ENCODE measurements around the gene REPIN1. TPM values are rescaled to one million over a fixed set of nuclear protein-coding genes. Genes with fewer than 3 reads are reported as not detected.

REPIN1 gene
- total RNA-seq, 1 donor from 2014 or later = 146 TPM

GRCh38 chr7:150380463-150380862 is 11.8 kb downstream of the REPIN1 start:
- peaks cover 51% of the 10 kb centered on the region for H3K4me1 Mint-ChIP-seq (ENCODE audit: low read depth, unreplicated experiment)
- peak overlapping the region; percentile 97 for H3K4me3 Mint-ChIP-seq (ENCODE audit: unreplicated experiment)
- H3K36me3 Mint-ChIP-seq (ENCODE audit: unreplicated experiment) = no peaks in the 10 kb centered on the region
- no peak for TF ChIP-seq CTCF (IDR thresholded peaks at IDR 0.05; ENCODE audit: partially characterized antibody, unreplicated experiment)
- H3K9me3 Mint-ChIP-seq (ENCODE audit: unreplicated experiment) = peaks cover 18% of the 10 kb centered on the region
- H3K27ac Mint-ChIP-seq (ENCODE audit: unreplicated experiment) = peak overlapping the region; percentile 99
- H3K27me3 Mint-ChIP-seq (ENCODE audit: unreplicated experiment) = peaks cover 14% of the 10 kb centered on the region
- DNase-seq = no peak

GRCh38 chr7:150381096-150381495 is 12.5 kb downstream of the REPIN1 start:
- peaks cover 18% of the 10 kb centered on the region for H3K9me3 Mint-ChIP-seq (ENCODE audit: unreplicated experiment)
- peaks cover 14% of the 10 kb centered on the region for H3K27me3 Mint-ChIP-seq (ENCODE audit: unreplicated experiment)
- H3K4me1 Mint-ChIP-seq (ENCODE audit: low read depth, unreplicated experiment) = peaks cover 53% of the 10 kb centered on the region
- H3K27ac Mint-ChIP-seq (ENCODE audit: unreplicated experiment) = peak overlapping the region; percentile 76
- H3K4me3 Mint-ChIP-seq (ENCODE audit: unreplicated experiment) = peak overlapping the region; percentile 97
- DNase-seq = no peak
- no peak for TF ChIP-seq CTCF (IDR thresholded peaks at IDR 0.05; ENCODE audit: partially characterized antibody, unreplicated experiment)
- H3K36me3 Mint-ChIP-seq (ENCODE audit: unreplicated experiment) = no peaks in the 10 kb centered on the region

GRCh38 chr7:150381785-150382122 is 13.1 kb downstream of the REPIN1 start:
- Mint-ChIP-seq H3K4me3 (ENCODE audit: unreplicated experiment) (peak overlapping the region; percentile 75), H3K27ac (ENCODE audit: unreplicated experiment) (no peak overlapping the region), H3K4me1 (ENCODE audit: low read depth, unreplicated experiment) (peaks cover 55% of the 10 kb centered on the region), H3K27me3 (ENCODE audit: unreplicated experiment) (peaks cover 14% of the 10 kb centered on the region), H3K9me3 (ENCODE audit: unreplicated experiment) (peaks cover 19% of the 10 kb centered on the region), H3K36me3 (ENCODE audit: unreplicated experiment) (no peaks in the 10 kb centered on the region)
- no peak for DNase-seq
- no peak for TF ChIP-seq CTCF (IDR thresholded peaks at IDR 0.05; ENCODE audit: partially characterized antibody, unreplicated experiment)

GRCh38 chr7:150382123-150382843 is 13.7 kb downstream of the REPIN1 start:
- TF ChIP-seq CTCF (IDR thresholded peaks at IDR 0.05; ENCODE audit: partially characterized antibody, unreplicated experiment) = no peak
- Mint-ChIP-seq H3K4me3 (ENCODE audit: unreplicated experiment) (peak overlapping the region; percentile 75), H3K36me3 (ENCODE audit: unreplicated experiment) (no peaks in the 10 kb centered on the region), H3K27ac (ENCODE audit: unreplicated experiment) (peak overlapping the region; percentile 91), H3K9me3 (ENCODE audit: unreplicated experiment) (peaks cover 22% of the 10 kb centered on the region), H3K27me3 (ENCODE audit: unreplicated experiment) (peaks cover 14% of the 10 kb centered on the region), H3K4me1 (ENCODE audit: low read depth, unreplicated experiment) (peaks cover 57% of the 10 kb centered on the region)
- no peak for DNase-seq

- DNase-seq = no peak
- H3K27ac Mint-ChIP-seq (ENCODE audit: unreplicated experiment) = peak overlapping the region; percentile 91
- H3K9me3 Mint-ChIP-seq (ENCODE audit: unreplicated experiment) = peaks cover 21% of the 10 kb centered on the region
- peaks cover 55% of the 10 kb centered on the region for H3K4me1 Mint-ChIP-seq (ENCODE audit: low read depth, unreplicated experiment)
- no peaks in the 10 kb centered on the region for H3K36me3 Mint-ChIP-seq (ENCODE audit: unreplicated experiment)
- peak overlapping the region; percentile 75 for H3K4me3 Mint-ChIP-seq (ENCODE audit: unreplicated experiment)
- H3K27me3 Mint-ChIP-seq (ENCODE audit: unreplicated experiment) = peaks cover 14% of the 10 kb centered on the region
- no peak for TF ChIP-seq CTCF (IDR thresholded peaks at IDR 0.05; ENCODE audit: partially characterized antibody, unreplicated experiment)
Observed at GRCh38 chr7:150382844-150383225, 14.2 kb downstream of the REPIN1 start.

All from glutamatergic neuron (in vitro differentiated cells).